ENCODE measurements around the gene MTURN. TPM values are rescaled to one million over a fixed set of nuclear protein-coding genes. Genes with fewer than 3 reads are reported as not detected.

MTURN gene
- total RNA-seq, 2 experiments from 2014 or later, result 38.4 to 38.9 TPM

DNA sequence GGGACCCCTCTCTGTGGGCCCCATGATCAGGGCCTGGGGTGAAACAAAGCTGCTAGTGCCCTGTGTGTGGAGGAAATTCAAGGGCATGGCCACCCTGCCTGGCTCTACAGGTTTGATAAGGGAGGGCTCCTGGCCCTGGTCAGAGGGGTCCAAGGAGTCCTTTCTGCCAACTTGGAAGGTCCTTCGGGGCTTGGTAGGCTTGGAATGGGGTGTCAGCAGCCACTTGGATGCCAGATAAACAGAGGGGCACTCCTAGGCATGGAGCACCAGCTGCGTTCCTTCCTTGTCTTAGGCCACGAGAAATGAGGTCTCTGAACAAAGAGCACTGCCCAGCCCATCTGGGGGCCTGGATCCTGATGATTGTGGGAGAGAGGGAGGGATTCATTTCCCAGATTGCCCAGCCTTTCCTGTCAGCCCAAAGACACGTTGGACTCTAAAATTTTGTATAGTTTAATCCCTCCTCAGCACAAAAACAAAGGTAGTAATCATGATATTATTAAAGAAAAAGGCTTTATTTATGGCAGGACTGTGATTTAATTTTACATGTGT lies 5.1 kb downstream of the MTURN start:
- Histone ChIP-seq H3K4me1 (ENCODE audit: insufficient read depth, low read length) (peaks cover 14% of the 10 kb centered on the region), H3K27me3 (ENCODE audit: control insufficient read depth in 1 of 2, insufficient read depth in 2 of 2, low read length in 2 of 2) (no peaks in the 10 kb centered on the region), H3K9me3 (ENCODE audit: control insufficient read depth in 1 of 2, insufficient read depth in 1 of 2, low read length in 2 of 2) (no peaks in the 10 kb centered on the region), H3K27ac (ENCODE audit: low read depth in 1 of 2, low read length in 2 of 2) (no peak overlapping the region), H3K36me3 (ENCODE audit: insufficient read depth, low read length) (no peaks in the 10 kb centered on the region), H3K4me3 (ENCODE audit: low read length) (no peak overlapping the region)
- H3K36me3 Mint-ChIP-seq (ENCODE audit: low read depth), result peaks cover 5% of the 10 kb centered on the region
- TF ChIP-seq, protein P1, sequence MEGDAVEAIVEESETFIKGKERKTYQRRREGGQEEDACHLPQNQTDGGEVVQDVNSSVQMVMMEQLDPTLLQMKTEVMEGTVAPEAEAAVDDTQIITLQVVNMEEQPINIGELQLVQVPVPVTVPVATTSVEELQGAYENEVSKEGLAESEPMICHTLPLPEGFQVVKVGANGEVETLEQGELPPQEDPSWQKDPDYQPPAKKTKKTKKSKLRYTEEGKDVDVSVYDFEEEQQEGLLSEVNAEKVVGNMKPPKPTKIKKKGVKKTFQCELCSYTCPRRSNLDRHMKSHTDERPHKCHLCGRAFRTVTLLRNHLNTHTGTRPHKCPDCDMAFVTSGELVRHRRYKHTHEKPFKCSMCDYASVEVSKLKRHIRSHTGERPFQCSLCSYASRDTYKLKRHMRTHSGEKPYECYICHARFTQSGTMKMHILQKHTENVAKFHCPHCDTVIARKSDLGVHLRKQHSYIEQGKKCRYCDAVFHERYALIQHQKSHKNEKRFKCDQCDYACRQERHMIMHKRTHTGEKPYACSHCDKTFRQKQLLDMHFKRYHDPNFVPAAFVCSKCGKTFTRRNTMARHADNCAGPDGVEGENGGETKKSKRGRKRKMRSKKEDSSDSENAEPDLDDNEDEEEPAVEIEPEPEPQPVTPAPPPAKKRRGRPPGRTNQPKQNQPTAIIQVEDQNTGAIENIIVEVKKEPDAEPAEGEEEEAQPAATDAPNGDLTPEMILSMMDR (IDR thresholded peaks at IDR 0.05), result no peak
- peaks cover 16% of the 10 kb centered on the region for H3K4me1 Mint-ChIP-seq (ENCODE audit: low read depth)
- no peak for ATAC-seq (ENCODE audit: poor library complexity)
- ChIA-PET POLR2A (no interaction called here), CTCF (no interaction called here)
- H3K9me3 Mint-ChIP-seq, result no peaks in the 10 kb centered on the region
- H3K27me3 Mint-ChIP-seq, result no peaks in the 10 kb centered on the region
- no peak overlapping the region for H3K4me3 Mint-ChIP-seq
- DNase-seq, result no peak
- intact Hi-C loops (cut with DNase I, micrococcal nuclease), result loop anchor here (10.0 kb wide), 3 partner anchors 115 to 215 kb away; partner anchors contain the start of genes FKBP14 (in 1 of the 2), PLEKHA8 (in 1 of the 2) and ZNRF2 (in 1 of the 2)
- no peak overlapping the region for H3K27ac Mint-ChIP-seq

DNA sequence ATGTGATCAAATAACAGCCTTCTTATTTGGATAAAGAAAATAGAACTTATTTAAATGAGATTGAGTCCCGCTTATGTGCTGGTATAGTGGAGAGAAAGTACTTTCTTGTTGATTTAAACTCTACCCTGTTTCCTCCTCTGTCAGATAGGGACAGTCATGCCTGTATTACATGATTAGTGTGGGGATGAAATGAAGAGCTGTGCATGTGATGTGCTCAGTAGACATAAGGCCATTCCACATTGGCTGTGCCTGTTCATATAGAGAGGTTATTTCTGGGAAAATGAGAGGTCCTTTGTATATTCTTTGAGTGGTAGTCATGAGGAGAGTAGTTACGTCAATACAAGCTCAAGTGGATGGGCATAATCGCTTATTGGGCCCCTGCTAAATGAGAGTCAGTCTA lies 5.7 kb downstream of the MTURN start:
- no peak overlapping the region for H3K4me3 ChIP-seq (ENCODE audit: low read length)
- Mint-ChIP-seq H3K27ac (no peak overlapping the region), H3K4me3 (no peak overlapping the region), H3K4me1 (ENCODE audit: low read depth) (peaks cover 16% of the 10 kb centered on the region), H3K9me3 (no peaks in the 10 kb centered on the region), H3K27me3 (no peaks in the 10 kb centered on the region), H3K36me3 (ENCODE audit: low read depth) (peaks cover 5% of the 10 kb centered on the region)
- H3K9me3 ChIP-seq (ENCODE audit: control insufficient read depth in 1 of 2, insufficient read depth in 1 of 2, low read length in 2 of 2), result no peaks in the 10 kb centered on the region
- intact Hi-C loops (cut with DNase I, micrococcal nuclease), result no loop called here
- peaks cover 12% of the 10 kb centered on the region for H3K4me1 ChIP-seq (ENCODE audit: insufficient read depth, low read length)
- DNase-seq (no peak), ATAC-seq (ENCODE audit: poor library complexity) (no peak)
- TF ChIP-seq, protein P1 (IDR thresholded peaks at IDR 0.05), result no peak
- ChIA-PET POLR2A (no interaction called here), CTCF (no interaction called here)
- no peaks in the 10 kb centered on the region for H3K27me3 ChIP-seq (ENCODE audit: control insufficient read depth in 1 of 2, insufficient read depth in 2 of 2, low read length in 2 of 2)
- H3K27ac ChIP-seq (ENCODE audit: low read depth in 1 of 2, low read length in 2 of 2), result no peak overlapping the region
- H3K36me3 ChIP-seq (ENCODE audit: insufficient read depth, low read length), result no peaks in the 10 kb centered on the region

DNA sequence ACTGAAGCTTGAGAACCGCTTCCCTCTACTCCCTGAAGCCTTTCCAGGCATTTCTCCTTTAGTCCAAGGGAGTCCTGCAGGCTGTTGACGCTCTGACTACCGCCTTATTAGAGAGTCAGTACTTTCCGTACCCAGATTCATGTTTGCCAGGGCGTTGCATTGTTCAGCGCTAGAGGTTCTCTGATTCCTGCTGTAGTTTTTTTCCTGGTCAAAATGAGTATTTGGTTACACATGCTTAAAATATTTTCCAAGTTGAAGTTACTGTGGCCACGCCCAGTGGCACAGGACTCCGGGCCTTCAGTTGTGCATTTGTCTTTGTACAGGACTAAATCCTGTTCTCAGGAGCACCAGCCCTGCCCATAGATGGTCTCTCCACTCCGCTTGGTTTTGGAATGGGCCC lies 7.9 kb downstream of the MTURN start:
- no peaks in the 10 kb centered on the region for H3K4me1 ChIP-seq (ENCODE audit: insufficient read depth, low read length)
- ChIA-PET POLR2A (interaction anchor here (0.6 kb wide), 1 partner anchor 97 kb away, joined by 4 read pairs; no protein-coding TSS in a partner anchor), CTCF (interaction anchor here (1.6 kb wide), 1 partner anchor 22 kb away, joined by 3 read pairs; no protein-coding TSS in a partner anchor)
- intact Hi-C loops (cut with DNase I, micrococcal nuclease), result no loop called here
- no peak overlapping the region for H3K4me3 Mint-ChIP-seq
- no peak overlapping the region for H3K27ac Mint-ChIP-seq
- TF ChIP-seq, protein P1 (IDR thresholded peaks at IDR 0.05), result no peak
- H3K27ac ChIP-seq (ENCODE audit: low read depth in 1 of 2, low read length in 2 of 2), result no peak overlapping the region
- DNase-seq (no peak), ATAC-seq (ENCODE audit: poor library complexity) (no peak)
- H3K4me1 Mint-ChIP-seq (ENCODE audit: low read depth), result peaks cover 9% of the 10 kb centered on the region
- H3K27me3 ChIP-seq (ENCODE audit: control insufficient read depth in 1 of 2, insufficient read depth in 2 of 2, low read length in 2 of 2), result no peaks in the 10 kb centered on the region
- no peaks in the 10 kb centered on the region for H3K36me3 Mint-ChIP-seq (ENCODE audit: low read depth)
- H3K9me3 ChIP-seq (ENCODE audit: control insufficient read depth in 1 of 2, insufficient read depth in 1 of 2, low read length in 2 of 2), result no peaks in the 10 kb centered on the region
- no peaks in the 10 kb centered on the region for H3K27me3 Mint-ChIP-seq
- no peaks in the 10 kb centered on the region for H3K36me3 ChIP-seq (ENCODE audit: insufficient read depth, low read length)
- H3K9me3 Mint-ChIP-seq, result no peaks in the 10 kb centered on the region
- no peak overlapping the region for H3K4me3 ChIP-seq (ENCODE audit: low read length)

Data from CD4-positive, alpha-beta T cell (primary cell).